Right renal pelvis (tissue), 4 donors: ENCODE results near the gene PARD3. TPM values are rescaled to one million over a fixed set of nuclear protein-coding genes. Genes with fewer than 3 reads are reported as not detected.
"Not testable (repeated sequence)": the region's sequence is repeated elsewhere in the genome, so short reads cannot be mapped to it uniquely, and the experiment has no call there.

Experiments
- DNase-seq, 4 donors: peaks; one replicate each; pipeline ENCODE4 v3.0.0-alpha.2; 2013; ENCODE audit warnings: low read depth in 4 of 4, low spot score in 3 of 4, missing footprints in 1 of 4
- polyA plus RNA-seq, 4 donors: library from polyadenylated mRNA; unstranded; fragments of 120-200 nt; gene quantifications; one replicate each; pipeline ENCODE4 v1.2.1, GENCODE V29; 2013; ENCODE audit not compliant: insufficient read length in 4 of 4

The PARD3 gene
- polyA plus RNA-seq, 4 donors = 62.1 to 76.2 (median 71.3) TPM

DNA sequence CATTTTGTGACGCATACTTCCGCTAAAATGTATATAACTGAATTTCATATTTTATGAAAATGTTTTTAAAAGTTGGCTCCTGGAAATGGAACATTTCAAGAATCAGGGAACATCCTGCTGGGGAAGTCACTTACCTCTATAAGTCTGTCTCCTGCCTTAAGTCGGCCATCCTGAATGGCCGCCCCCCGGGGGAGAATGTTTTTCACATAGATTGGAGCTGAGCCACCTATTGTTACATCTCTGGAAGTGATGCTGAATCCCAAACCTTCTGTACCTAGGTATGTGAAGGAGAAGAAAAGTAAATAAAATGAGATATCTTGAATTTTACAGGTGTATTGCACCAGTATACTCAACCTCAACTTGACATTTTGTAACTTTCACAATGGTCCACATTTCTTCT lies 437.3 kb downstream of the PARD3 start:
- no peak for DNase-seq

DNA sequence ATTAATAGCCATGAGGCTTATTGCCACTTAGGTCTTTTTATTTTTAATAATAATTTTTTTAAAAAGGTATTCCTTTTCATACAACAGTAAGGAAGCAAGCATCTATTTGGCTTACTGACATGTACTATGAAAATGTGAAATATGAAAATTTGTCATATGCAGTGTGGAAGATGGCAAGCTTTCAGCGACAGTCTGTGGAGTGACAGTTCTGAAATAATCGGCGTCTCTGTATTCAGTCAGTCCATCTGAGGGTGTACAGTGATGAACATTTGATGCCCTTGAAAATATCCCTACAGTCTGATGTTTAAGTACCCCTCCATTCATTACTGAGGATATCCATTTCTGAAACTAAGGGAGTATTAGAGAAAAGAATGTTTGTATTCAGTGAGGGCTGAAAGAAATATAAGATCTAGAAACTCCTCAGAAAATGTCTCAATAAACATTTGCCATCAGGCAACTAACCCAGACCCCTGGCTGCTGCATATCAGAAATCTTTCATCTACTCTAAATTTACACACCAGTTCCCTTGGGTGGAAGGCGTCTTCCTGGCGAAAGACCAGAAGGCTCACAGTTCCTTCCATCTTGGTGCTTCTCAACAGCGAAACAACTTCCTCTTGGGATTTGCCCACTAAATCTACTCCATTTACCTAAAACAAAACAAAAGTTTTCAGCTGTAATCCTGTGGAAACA lies 440.6 kb downstream of the PARD3 start:
- no peak for DNase-seq

- no peak for DNase-seq
Observed at GRCh38 chr10:34373211-34373610, 441.9 kb downstream of the PARD3 start.

- DNase-seq = no peak
Observed at GRCh38 chr10:34372509-34372908, 442.6 kb downstream of the PARD3 start.

DNA sequence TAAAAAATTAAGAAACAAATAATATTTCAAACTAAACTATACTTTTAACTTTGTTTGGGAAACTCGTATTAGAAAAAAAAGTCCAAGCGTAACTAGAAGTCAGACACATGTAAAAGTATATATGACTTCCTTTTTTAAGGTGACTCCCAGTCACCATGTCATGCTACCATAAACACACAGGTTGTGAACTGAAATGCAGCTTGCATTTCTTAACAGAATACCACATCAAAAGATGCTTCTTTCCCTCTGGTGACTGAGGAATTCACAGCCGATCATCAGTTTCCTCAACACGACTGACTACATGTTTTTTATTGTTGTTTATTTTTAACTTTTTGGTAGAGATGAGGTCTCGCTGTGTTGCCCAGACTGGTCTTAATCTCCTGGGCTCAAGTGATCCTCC lies 445.0 kb downstream of the PARD3 start:
- no peak for DNase-seq

DNA sequence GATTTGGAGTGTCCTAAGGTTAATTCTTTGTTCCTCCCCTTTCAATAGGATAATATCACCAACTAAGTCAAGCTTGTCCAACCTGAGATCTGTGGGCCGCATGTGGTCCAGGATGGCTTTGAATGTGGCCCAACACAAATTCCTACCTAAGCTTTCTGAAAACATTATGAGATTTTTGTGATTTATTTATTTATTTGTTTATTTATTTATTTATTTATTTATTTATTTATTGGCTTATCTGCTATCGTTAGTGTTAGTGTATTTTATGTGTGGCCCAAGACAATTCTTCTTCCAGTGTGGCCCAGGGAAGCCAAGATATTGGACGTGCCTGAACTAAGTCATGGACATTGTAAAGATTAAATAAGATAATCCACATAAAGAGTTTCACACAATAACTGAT lies 446.0 kb downstream of the PARD3 start:
- no peak for DNase-seq

- no peak for DNase-seq
Observed at GRCh38 chr10:34364253-34365037, 450.7 kb downstream of the PARD3 start.

- DNase-seq = no peak
Observed at GRCh38 chr10:34360984-34361383, 454.1 kb downstream of the PARD3 start.

DNA sequence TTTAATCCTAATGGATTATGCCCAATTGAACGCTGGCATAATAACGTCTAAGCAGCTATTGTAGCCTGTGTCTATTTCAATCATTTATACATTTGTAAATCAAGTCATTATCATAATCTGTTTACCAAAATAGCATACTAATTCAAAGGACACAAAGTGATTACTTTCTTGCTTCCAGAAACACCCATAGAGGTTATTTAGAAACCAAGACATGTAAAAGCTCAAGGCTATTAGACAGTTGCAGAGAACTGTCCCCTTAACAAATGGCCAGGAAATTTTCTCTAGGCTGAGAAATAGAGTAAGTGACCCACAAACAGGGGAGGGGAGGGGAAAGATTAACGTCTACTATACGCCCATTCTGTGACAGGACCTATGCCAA lies 455.7 kb downstream of the PARD3 start:
- no peak for DNase-seq

DNA sequence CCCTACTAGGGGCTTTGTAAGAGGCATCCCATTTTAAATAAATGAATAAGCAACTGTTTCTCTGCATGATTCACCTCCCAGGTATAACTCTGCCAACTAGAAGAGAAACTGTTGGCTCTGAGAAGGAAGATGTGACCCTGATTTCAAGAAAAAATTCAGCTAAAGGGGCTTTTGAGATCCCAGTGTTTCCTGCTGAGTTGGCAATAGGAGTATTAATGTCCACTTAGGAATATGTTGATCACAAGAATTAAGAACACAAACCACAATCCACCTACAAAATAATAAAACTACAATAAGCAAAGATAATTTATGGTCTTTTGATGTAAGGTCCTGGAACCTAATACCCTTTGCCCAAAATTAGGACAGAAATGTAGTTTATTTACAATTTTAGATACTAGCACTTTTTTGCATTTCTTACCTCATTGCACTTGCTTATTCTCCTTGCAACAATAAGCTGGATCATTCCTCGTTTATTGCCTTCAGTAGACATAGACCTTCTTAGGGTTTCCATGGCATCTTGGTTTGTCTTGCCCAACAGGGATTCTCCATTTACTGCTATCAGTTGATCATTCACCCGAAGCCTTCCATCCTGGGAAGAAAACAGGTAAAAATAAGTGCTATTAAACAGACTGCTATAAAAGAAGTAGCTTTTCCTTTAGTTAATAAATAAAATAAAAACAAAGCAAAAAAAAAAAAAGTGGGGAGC lies 456.2 kb downstream of the PARD3 start:
- DNase-seq = no peak

GRCh38 chr10:34356463-34356862 lies 458.6 kb downstream of the PARD3 start:
- DNase-seq = no peak

DNA sequence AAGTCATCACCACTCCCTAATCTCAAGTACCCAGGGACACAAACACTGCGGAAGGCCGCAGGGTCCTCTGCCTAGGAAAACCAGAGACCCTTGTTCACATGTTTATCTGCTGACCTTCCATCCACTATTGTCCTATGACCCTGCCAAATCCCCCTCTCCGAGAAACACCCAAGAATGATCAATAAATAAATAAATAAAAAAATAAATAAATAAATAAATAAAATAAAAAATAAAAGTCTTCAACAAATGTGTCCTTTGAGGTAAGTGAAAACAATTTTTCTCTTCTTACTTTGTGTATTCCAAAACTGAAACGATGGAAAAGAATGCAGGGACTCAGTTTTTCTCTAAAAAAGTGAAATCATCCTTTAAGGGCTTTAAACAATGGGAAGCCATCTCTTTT lies 461.6 kb downstream of the PARD3 start:
- not testable (repeated sequence) for DNase-seq

GRCh38 chr10:34352599-34353204 lies 462.4 kb downstream of the PARD3 start:
- DNase-seq = not testable (repeated sequence)

DNA sequence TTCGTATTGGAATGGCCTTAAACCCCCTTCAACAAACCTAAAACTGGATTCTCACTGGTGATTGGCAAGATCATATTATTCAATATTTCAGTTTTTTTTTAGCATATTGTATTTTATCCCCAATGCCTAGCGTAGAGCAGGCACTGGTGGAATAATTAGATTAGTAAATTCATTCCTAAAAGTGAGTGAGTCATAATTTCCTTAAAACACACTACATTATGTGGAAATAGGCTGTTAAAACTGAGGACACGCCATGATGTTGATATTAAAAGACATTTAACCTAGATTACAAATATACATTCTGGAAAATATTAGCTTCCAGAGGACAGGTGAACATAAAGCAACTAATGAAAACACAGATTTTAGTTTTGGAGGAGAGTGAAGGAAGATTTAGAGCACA lies 463.9 kb downstream of the PARD3 start:
- DNase-seq = no peak

DNA sequence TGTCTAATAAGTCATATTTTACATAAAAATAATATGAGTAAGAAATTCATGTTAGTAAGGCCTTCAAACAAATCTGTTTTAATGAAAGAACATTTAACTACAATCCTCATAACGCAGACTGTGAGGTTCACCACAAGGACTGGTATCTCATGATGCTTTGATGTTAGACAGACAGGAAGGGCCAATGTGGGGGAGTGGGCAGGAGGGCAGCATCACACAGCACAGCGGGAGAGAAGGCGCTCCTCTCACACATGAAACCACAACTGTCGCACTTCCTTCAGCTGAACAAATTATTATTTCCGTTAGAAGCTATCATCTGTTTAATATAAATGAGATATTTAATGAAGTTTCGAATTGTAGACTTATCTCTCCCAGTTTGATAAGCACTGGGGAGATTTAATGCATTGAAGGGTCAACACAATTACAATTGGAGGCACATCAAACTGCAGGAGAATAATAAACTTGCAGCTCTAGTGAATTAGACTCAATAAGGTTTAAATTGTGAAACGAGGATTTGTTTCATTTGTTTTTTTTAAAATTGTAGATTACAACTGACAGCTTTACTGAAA lies 466.1 kb downstream of the PARD3 start:
- DNase-seq = no peak

GRCh38 chr10:34348021-34348420 lies 467.1 kb downstream of the PARD3 start:
- no peak for DNase-seq

- DNase-seq = no peak
Observed at GRCh38 chr10:34347131-34347530, 468.0 kb downstream of the PARD3 start.

- DNase-seq = no peak
Observed at GRCh38 chr10:34346516-34347100, 468.5 kb downstream of the PARD3 start.

DNA sequence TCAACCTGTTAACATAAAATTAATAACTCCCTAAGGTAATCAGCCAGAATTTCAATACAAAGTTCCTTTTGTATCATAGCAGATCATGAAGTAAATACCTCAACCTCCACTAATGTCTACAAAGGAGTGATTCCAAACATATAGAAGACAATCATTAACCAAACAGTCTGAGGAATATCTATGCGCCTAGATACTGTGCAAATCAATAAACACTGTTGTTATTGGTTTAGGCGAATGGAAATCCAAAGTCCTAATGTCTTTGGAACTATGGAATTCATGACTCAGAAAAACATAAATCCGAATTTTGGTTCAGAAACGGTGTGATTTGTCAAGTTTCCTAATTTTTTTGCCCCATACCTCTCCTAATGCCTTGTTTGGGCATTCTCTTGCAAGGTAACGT lies 469.7 kb downstream of the PARD3 start:
- no peak for DNase-seq

- DNase-seq = no peak
Observed at GRCh38 chr10:34343764-34344163, 471.3 kb downstream of the PARD3 start.

GRCh38 chr10:34341473-34341872 lies 473.6 kb downstream of the PARD3 start:
- DNase-seq = no peak
